Lung (tissue), 12 donors: ENCODE data around the gene RNGTT. TPM values are rescaled to one million over a fixed set of nuclear protein-coding genes. Genes with fewer than 3 reads are reported as not detected.

Source experiments
- ATAC-seq: fragments of 200-7000 bp; cut with Tn5 transposase; one replicate; pipeline ENCODE4 v1.9.1; 2020; ENCODE audit warnings: moderate number of reproducible peaks; ENCODE audit not compliant: insufficient read depth, low FRiP score
- DNase-seq, 3 donors: peaks; one replicate each; pipeline ENCODE4 v3.0.0-alpha.2; 2013 to 2017
- H3K27ac ChIP-seq, 2 donors: one replicate each; pipeline ENCODE4 v1.5.1; 2013; ENCODE audit warnings: mild to moderate bottlenecking in 2 of 2, moderate library complexity in 2 of 2, control low read depth in 1 of 2, inconsistent platforms in 1 of 2, low read depth in 1 of 2, low read length in 1 of 2
- H3K27me3 ChIP-seq, 3 donors: one replicate each; pipeline ENCODE4 v1.5.1; 2013; ENCODE audit warnings: low read length in 2 of 3; ENCODE audit not compliant: control insufficient read depth in 3 of 3, insufficient read depth in 3 of 3
- H3K36me3 ChIP-seq, 4 donors: one replicate each; pipeline ENCODE4 v1.5.1; 2013; ENCODE audit warnings: low read length in 4 of 4, mild to moderate bottlenecking in 1 of 4, moderate library complexity in 1 of 4; ENCODE audit not compliant: control insufficient read depth in 4 of 4, insufficient read depth in 4 of 4
- H3K4me1 ChIP-seq, 5 donors: one replicate each; pipeline ENCODE4 v1.5.1; 2013; ENCODE audit warnings: low read length in 5 of 5, mild to moderate bottlenecking in 2 of 5, moderate library complexity in 1 of 5; ENCODE audit not compliant: control insufficient read depth in 5 of 5, insufficient read depth in 5 of 5
- H3K4me3 ChIP-seq: one replicate; pipeline ENCODE4 v1.5.1; 2013; ENCODE audit warnings: mild to moderate bottlenecking, control low read depth, moderate library complexity
- H3K9ac ChIP-seq, 2 donors: one replicate each; pipeline ENCODE4 v1.5.1; 2013; ENCODE audit warnings: low read length in 2 of 2, control low read depth in 1 of 2; ENCODE audit not compliant: insufficient read depth in 1 of 2
- H3K9me3 ChIP-seq, 4 donors: one replicate each; pipeline ENCODE4 v1.5.1; 2013; ENCODE audit warnings: low read length in 3 of 4, mild to moderate bottlenecking in 1 of 4, moderate library complexity in 1 of 4; ENCODE audit not compliant: control insufficient read depth in 4 of 4, insufficient read depth in 3 of 4
- CTCF ChIP-seq: IDR thresholded peaks from 2 replicates; pipeline ENCODE4 v1.5.1; 2012; ENCODE audit warnings: mild to moderate bottlenecking; ENCODE audit errors: control extremely low read depth, extremely low read depth
- WGBS, 2 donors: extraction: QIAGEN DNeasy Blood & Tissue Kit; methylation state at CpG; one replicate each; pipeline ENCODE4 v1.1.7; 2013; 5-methylcytosine and 5-hydroxymethylcytosine counted together
- polyA plus RNA-seq, 2 donors: library from polyadenylated mRNA; stranded (reverse); fragments of 200-250 nt; gene quantifications; one replicate each; pipeline ENCODE4 v1.2.1, GENCODE V29; 2013
- total RNA-seq, 2 donors: library from RNA; depleted of rRNA in 1 of 2; stranded (reverse); fragments of >200 nt in 1 of 2; gene quantifications; one replicate each; pipeline ENCODE4 v1.2.1, GENCODE V29; 2014 to 2021
- donor health status: control.
- donor health status: control.
- donor health status: Bipolar disorder and iron deficiency.
- donor health status: healthy.
- donor health status: DM: yes; HTN: yes; CAD: no.

Gene RNGTT
- total and polyA plus RNA-seq, 4 donors = 3.0 to 25.0 (median 9.2) TPM

GRCh38 chr6:88856566-88856965 is 106.9 kb downstream of the RNGTT start:
- no peak for DNase-seq
- ATAC-seq = no peak
- no peak overlapping the region for H3K27ac ChIP-seq
- peaks cover 0 to 6% (median 1%) of the 10 kb centered on the region in 5 donors for H3K4me1 ChIP-seq
- no peak overlapping the region for H3K4me3 ChIP-seq
- H3K9me3 ChIP-seq = no peaks in the 10 kb centered on the region
- no peak overlapping the region for H3K9ac ChIP-seq
- TF ChIP-seq CTCF = no peak
- H3K27me3 ChIP-seq = no peaks in the 10 kb centered on the region
- 84 to 87% methylated on average over 1 of the region's 1 CpG for WGBS, 2 donors
- H3K36me3 ChIP-seq = peaks cover 0 to 1% (median 0%) of the 10 kb centered on the region in 4 donors

- Histone ChIP-seq H3K36me3 (peaks cover 0 to 1% (median 0%) of the 10 kb centered on the region in 4 donors), H3K27me3 (no peaks in the 10 kb centered on the region), H3K9ac (no peak overlapping the region), H3K4me1 (peaks cover 0 to 6% (median 2%) of the 10 kb centered on the region in 5 donors), H3K27ac (no peak overlapping the region), H3K4me3 (no peak overlapping the region), H3K9me3 (no peaks in the 10 kb centered on the region)
- ATAC-seq (no peak), DNase-seq (no peak)
- 88 to 96% methylated on average over 2 of the region's 2 CpGs for whole genome bisulfite sequencing, 2 donors
- no peak for TF ChIP-seq CTCF
These were observed 107.8 kb downstream of the RNGTT start for GRCh38 chr6:88855541-88856147.

GRCh38 chr6:88852775-88853174 is 110.6 kb downstream of the RNGTT start:
- Histone ChIP-seq H3K4me1 (peaks cover 0 to 4% (median 0%) of the 10 kb centered on the region in 5 donors), H3K9ac (no peak overlapping the region), H3K9me3 (no peaks in the 10 kb centered on the region), H3K36me3 (peaks cover 0 to 1% (median 0%) of the 10 kb centered on the region in 4 donors), H3K27me3 (no peaks in the 10 kb centered on the region), H3K4me3 (no peak overlapping the region), H3K27ac (no peak overlapping the region)
- no peak for ATAC-seq
- DNase-seq = no peak
- TF ChIP-seq CTCF = no peak

- Histone ChIP-seq H3K4me1 (peaks cover 0 to 4% (median 0%) of the 10 kb centered on the region in 5 donors), H3K9me3 (no peaks in the 10 kb centered on the region), H3K36me3 (peaks cover 0 to 1% (median 0%) of the 10 kb centered on the region in 4 donors), H3K27me3 (no peaks in the 10 kb centered on the region), H3K9ac (no peak overlapping the region), H3K27ac (no peak overlapping the region), H3K4me3 (no peak overlapping the region)
- DNase-seq (no peak), ATAC-seq (no peak)
- TF ChIP-seq CTCF = no peak
- 95 to 97% methylated on average over 2 of the region's 2 CpGs for WGBS, 2 donors
These were observed 111.4 kb downstream of the RNGTT start for GRCh38 chr6:88852000-88852399.
